Lung microvascular endothelial cell (primary cell): ENCODE results near the gene CHTF8. TPM values are rescaled to one million over a fixed set of nuclear protein-coding genes. Genes with fewer than 3 reads are reported as not detected.
"Not testable (repeated sequence)": the region's sequence is repeated elsewhere in the genome, so short reads cannot be mapped to it uniquely, and the experiment has no call there.

Source experiments
- DNase-seq, 2 donors: peaks; one replicate each; pipeline versions ENCODE4 v3.0.0 to v3.0.0-alpha.2; 2010; ENCODE audit warnings: low read depth in 2 of 2
- total RNA-seq: library from RNA; depleted of rRNA; stranded (reverse); fragments of >200 nt; gene quantifications from 2 replicates; pipeline ENCODE4 v1.2.1, GENCODE V29; 2014

Gene CHTF8
- total RNA-seq, 1 donor from 2014 or later: 62.3 TPM

DNA sequence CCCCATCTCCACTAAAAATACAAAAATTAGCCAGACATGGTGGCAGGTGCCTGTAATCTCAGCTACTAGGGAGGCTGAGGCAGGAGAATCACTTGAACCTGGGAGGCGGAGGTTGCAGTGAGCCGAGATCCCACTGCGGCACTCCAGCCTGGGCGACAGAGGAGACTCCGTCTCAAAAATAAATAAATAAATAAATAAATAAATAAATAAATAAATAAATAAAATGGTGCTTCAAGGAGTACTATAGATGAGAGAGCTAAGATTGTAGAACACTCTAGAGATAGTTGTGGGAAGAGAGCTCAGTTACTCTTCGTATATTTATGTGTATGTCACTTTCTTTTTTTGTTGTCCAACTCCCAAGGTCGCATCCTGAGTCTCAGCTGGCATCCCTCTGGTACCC is 7.1 kb upstream of the CHTF8 start:
- not testable (repeated sequence) for DNase-seq

DNA sequence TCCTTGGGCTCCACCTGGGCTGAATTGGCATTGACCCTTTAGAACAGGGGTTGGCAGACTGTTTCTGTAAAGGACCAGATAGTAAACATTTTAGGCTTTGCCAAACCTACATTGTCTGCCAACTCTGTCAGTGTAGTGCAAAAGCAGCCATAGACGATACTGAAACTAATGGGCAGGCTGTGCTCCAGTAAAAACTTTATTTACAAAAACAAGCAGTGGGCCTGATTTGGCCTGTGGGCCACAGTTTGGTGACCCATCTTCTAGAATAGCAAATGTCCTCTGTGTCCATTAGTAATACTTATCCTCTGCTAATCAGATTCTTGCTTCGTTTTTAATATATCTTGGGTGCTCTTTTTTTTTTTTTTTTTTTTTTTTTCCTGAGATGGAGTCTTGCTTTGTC is 6.2 kb upstream of the CHTF8 start:
- no peak for DNase-seq

DNA sequence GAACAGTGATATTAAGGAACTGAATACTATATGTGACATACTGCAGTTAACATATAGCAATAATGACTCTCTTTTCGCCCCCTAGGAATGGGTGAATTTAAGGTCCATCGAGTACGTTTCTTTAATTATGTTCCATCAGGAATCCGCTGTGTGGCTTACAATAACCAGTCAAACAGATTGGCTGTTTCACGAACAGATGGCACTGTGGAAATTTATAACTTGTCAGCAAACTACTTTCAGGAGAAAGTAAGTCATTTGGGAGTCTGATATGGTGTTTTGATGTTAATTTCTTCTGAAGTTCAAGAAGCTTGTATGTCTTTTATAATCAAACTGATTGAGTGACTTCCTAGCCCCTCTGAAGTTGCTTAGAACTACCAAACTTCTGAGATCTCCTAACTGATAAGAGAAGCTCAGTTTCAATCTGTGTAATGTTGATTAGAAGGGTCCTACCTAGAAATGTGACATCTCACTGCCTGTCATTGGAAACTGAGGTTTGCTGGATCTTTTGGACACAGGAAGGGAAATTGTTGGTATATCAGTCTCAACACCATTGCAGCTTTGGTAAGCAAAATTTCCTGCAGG is 1.1 kb upstream of the CHTF8 start:
- DNase-seq: no peak

DNA sequence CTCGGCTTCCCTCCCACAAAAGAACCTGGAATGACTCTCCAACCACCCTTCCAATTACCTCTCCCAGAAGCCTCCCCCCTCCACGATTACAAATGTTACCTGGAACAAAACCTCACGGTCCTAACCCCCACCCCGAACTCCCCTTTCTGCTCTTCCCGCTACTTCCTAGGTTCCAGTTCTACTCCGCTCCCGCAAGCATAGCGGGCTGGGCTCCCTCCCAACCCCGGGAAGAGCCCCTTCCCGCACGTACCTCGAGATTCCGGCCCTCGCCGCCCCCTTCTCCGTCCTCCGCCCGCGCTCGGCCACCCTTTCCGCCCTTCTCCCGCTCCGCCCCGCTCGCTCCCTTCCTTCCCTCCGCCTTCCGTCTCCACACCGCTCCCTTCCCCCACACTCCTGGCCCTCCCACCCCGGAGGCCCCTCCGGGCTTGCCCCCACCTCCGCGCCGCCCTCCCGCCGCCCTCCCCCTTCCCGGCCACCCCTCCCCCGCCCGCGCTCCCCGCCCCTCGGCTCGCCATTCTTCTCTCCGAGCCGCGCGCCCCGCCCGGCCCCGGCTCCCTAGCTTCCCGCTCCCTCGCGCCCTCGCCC is 457 bp downstream of the CHTF8 start:
- peak; percentile 79 to 80 for DNase-seq

DNA sequence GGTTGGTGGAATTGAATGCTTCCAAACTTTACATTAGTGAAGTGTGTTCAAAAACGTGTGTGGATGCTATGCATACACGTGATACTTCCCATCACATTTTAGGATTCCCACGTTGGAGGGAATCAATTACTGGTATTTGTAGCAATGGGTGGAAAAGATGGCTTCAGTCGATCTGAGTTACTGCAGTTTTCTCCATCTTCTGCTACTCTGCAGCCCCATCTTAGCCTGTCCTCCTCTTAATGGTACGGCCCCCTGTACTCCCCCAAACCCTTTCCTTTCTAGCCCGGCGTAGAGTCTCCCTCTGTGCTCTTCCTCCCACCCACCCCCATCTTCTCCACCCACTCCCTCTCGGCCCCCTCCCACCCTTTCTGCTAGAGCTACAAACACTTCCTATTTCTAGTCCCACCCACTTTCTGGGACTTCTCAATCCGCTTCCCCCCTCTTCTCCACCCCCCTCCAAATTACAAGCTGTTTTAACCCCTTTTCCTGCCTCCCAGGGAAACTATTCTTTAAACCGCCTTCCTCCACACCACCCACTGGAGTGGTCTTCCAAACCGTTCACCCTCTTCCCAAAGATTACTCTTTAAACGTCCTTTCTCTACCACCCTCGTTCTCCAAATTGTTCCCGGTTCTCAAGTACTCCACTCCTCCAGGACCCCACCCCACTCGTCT is 1.1 kb downstream of the CHTF8 start:
- peak in 1 of 2 donors; percentile 50 for DNase-seq

DNA sequence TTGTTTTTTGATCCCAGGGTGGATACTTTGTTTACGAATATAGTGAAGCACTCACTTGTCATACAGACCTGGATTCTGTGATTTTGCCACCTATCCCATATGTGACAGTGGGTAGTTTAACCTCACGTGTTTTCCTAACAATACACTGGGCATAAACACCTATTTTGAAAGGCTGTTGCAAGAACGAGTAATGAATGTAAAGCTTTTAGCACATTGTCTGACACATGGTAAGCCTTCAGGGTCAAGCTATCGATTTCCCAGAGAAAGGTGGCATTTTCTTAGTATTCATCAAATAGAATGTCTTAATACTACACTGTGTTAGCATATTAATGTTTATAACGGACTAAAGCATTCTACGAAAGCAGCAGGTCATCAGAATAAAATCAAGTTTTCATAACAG is 1.9 kb downstream of the CHTF8 start:
- DNase-seq: no peak

DNA sequence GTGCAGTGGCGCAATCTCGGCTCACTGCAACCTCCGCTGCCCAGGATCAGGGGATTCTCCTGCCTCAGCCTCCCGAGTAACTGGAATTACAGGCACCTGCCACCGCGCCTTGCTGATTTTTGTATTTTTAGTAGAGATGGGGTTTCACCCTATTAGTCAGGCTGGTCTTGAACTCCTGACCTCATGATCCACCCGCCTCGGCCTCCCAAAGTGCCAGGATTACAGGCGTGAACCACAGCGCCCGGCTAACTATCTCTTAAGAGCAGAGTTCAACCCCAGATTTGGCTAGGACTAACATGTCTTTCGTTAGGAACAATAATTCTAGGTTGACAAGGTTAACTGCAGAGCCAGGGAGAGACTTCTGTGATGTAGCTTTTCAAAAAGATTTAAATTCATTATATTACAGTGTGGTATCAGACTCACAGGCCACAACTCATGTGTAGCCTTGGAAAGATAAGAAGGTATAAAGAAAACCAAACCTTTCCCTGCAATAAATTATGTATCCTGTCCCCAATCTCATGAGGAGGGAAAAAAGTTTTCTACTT is 4.3 kb downstream of the CHTF8 start:
- no peak for DNase-seq

DNA sequence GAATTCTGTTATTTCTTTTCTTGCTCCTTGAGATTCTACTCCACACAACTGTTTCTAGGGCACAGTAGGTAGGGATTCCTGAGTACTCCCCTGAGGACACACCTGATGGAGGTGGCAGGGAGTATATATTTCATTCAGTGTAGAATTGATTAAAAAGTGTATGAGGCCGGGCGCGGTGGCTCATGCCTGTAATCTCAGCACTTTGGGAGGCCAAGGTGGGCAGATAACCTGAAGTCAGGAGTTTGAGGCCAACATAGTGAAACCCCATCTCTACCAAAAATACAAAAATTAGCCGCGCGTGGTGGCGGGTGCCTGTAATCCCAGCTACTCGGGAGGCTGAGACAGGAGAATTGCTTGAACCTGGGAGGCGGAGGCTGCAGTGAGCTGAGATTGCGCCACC is 5.6 kb downstream of the CHTF8 start:
- DNase-seq: not testable (repeated sequence)

DNA sequence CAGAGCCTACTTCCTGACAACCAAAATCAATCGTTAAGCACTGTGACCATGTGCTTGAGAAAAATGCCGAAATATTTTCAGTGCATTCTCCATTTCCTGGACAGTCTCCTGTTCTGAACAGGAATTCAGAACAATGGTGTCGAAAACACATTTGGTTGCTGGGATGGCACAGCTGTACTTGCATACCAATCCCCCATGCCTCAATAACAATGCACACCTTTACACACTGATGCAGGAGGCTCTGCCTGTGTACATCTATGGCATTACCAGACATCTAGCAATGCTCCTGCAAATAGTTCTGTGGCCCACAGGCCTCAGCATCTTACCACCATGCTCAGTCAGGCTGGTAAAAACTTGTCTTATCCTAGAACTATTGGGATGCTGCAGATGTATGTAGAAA is 6.2 kb downstream of the CHTF8 start:
- peak in 1 of 2 donors; percentile 75 for DNase-seq

DNA sequence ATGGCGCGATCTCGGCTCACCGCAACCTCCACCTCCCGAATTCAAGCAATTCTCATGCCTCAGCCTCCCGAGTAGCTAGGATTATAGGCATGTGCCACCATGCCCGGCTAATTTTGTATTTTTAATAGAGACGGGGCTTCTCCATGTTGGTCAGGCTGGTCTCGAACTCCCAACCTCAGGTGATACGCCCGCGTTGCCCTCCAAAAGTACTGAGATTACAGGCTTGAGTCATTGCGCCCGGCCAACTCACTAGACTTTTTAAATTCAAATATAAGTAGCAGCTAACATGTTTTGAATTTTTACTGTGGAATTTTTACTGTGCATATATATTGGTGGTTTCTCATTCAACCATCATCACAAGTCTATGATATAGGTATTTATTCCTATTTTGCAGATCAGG is 7.4 kb downstream of the CHTF8 start:
- DNase-seq: not testable (repeated sequence)

DNA sequence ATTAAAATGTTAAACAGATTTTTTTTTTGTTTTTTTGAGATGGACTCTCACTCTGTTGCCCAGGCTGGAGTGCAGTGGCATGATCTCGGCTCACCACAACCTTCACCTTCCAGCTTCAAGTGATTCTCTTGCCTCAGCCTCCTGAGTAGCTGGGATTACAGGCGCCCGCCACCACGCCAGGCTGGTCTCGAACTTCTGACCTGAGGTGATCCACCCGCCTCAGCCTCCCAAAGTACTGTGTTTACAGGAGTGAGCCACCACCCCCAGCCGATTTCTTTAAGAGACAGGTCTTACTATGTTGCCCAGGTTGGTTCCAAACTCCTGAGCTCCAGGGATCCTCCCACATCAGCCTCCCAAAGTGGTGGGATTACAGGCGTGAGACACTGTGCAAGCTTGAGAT is 8.0 kb downstream of the CHTF8 start:
- DNase-seq: not testable (repeated sequence)

DNA sequence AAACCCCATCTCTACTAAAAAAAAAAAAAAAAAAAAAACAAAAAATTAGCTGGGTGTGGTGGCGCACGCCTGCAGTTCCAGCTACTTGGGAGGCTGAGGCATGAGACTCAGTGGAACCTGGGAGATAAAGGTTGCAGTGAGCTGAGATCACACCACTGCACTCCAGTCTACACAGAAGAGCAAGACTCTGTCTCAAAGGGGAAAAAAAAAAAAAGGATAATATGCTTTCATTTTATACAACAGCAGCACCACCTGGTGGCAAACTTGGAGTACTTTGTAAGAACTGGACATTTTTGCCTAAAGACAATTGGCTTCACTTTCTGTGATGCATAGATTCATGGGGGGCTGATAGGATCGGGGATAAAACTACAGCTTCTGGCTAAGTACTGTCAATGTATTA is 8.5 kb downstream of the CHTF8 start:
- DNase-seq: peak; percentile 75 to 84

DNA sequence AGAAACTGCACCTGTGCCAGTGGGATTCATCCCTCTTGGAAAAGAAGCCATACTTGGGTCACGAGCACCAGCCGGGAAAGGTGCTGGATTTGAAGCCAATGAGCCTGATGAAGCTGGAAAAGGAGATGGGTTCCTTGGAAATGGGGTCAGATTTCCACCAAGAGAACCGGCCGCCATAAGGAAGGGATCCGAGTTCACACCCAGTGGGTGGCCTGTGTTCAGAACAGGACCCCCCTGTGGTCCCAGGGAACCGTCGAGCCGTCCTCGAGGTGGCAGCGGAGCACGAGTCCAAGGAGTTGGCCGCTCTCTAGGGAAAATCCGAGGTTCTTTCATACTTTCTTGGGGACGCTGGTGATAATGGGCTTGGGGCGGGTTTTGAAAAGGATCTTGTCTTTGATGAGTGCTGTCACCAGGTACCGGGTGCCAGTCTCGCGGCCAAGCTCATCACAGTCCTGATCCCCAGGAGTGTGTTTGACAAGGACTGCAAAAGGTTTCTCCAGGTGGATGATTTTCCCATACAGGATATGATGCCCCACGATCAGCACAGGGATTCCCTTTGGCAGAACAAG is 12.2 kb downstream of the CHTF8 start:
- DNase-seq: no peak

DNA sequence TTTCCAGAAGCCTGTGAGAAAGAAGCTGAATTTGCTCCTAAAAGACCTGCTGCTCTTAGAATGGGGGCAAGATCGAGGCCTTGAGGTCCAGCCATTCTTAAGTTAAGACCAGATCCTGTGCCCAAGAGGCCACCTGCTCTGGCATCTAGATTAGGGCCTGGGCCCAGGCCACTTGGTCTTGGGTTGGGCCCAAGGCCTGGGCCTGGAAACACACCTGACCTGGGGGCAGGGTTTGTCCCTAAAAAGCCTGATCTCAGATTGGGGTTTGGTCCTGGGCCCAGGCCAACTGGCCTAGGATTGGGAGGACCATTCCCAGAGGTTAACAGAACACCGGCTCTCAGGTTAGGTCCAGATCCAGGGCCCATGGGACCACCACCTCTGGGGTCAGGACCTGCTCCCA is 12.9 kb downstream of the CHTF8 start:
- DNase-seq: no peak

DNA sequence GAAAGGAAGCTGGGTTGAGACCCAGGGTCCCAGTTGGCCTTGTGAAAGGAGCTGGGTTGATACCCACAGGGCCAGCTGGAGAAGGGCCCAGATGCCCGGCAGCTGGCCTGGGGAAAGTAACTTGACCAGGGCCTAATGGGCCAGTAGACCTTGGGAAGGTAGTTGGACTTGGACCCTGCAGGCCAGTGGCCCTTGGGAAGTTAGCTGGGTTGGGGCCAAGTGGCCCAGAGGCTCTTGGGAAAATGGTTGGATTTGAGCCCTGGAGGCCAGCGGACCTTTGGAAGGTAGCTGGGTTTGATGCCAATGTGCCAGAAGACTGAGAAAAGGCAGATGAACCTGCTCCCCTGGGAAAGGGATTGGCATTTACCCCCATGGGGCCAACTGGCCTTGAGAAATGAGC is 13.4 kb downstream of the CHTF8 start:
- no peak for DNase-seq

DNA sequence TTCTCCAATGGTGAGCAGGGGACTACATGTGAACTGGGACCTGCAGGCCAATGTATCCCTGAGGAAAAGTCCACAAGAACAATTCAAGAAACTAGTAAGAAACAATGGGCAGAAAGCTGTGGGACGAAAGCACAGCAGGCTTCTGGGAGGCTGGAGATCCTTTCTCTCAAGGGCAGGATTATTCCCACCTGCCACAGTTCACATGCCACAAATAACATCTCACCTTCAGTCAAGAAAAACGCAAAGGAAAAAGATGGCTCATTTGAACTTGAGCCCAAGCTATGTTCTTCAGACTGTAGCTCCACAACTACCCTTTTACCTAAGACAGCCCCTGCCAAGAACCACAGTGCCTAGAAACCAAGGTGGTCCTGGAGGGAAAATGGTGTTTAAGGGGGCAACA is 13.9 kb downstream of the CHTF8 start:
- DNase-seq: no peak

DNA sequence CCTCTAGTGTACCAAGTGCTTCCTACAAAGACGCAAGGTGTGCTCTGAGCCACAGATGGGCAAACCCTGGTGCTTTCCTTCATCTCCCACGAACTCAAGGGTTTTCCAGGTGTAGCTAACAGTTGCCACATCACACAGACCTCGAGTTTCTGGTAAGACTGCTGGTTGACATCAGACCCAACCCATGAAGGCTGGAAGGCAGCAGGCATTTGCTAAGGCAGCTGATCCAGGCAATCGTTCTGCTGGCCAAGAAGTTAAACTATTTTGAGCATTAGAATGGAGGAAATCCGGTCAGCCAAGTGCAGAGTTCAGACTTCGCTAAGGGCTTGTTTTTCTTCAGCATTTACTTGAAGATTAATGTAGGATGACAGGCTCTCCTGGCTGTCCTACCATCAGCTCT is 15.5 kb downstream of the CHTF8 start:
- DNase-seq: peak in 1 of 2 donors; percentile 76

DNA sequence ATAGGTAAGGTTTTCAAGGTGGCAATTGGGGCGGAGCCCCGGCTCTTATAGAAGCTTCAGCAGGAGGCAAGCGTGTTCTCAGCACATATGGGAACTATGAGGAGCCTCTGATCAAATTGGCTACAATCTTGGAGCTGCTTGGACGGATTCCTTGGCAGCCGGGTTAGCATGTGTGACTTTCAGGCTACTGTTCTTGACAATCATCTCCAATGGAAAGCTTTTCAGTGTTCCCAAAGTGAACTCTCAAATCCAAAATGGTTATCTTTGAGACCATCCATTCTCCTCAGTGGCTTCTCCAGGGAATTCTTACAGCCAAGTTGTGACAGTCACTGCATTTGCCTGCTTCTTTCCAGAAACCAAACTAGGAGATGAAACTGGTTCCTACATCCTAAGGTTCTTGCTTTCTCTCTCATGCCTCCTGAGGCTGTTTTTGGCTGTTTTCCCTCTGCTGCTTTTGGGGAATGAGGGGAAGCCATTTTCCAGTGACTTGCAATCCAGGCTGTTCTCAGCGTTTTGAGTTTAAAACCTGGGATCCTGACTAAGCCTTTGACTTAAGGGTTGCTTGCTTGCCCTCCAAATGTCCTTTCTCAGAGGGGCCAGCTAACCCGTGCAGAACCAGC is 16.0 kb downstream of the CHTF8 start:
- DNase-seq: no peak

DNA sequence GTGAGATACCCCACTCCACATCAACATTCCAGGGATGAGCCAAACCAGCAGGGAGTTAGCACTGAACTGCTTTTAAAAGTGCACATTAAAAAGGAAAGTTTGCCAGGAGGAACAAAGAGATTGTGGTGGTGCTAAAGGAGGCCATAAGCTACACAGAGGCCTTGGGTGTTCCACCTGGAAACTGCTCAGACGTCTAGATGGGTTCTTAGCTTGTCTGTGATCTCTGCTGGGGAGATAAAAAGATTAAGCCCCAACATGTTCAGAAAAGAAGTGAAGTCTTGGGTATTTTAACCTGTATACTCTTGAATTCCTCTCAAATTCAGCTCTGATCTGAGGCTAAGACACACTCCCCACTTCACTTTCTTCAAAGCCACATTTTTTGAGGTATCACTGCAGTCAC is 16.6 kb downstream of the CHTF8 start:
- no peak for DNase-seq

DNA sequence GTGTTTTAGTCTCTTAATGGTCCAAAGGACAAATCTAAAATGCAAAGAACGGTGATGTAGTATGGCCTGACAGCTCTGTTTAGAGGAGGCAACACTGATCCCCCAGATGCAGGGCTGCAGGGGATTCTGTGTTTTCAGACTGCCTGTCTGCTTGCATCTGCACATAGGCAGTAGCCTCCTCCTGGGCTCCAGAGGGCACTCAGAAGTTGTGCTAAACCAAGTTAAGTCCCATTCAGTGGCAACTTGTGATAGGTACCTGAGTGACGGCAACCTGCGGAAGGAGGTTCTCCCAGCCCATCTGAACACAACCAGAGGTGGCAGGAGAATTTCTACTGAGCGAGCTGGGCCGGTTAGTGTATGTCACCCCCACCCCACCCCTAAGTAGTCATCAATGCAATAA is 17.0 kb downstream of the CHTF8 start:
- DNase-seq: no peak

DNA sequence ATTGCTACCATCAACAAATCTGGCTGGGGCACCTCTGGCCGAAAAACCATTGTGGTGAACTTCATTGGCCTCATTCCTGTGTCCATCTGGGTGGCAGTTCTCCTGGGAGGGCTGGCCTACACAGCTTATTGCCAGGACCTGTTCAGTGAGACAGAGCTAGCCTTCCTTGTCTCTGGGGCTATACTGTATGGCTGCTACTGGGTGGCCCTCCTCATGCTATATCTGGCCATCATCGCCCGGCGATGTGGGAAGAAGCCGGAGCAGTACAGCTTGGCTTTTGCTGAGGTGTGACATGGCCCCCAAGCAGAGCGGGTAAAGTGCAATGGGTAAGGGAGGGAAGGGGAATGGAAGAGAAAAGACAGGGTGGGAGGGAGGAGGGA is 17.4 kb downstream of the CHTF8 start:
- DNase-seq: no peak

DNA sequence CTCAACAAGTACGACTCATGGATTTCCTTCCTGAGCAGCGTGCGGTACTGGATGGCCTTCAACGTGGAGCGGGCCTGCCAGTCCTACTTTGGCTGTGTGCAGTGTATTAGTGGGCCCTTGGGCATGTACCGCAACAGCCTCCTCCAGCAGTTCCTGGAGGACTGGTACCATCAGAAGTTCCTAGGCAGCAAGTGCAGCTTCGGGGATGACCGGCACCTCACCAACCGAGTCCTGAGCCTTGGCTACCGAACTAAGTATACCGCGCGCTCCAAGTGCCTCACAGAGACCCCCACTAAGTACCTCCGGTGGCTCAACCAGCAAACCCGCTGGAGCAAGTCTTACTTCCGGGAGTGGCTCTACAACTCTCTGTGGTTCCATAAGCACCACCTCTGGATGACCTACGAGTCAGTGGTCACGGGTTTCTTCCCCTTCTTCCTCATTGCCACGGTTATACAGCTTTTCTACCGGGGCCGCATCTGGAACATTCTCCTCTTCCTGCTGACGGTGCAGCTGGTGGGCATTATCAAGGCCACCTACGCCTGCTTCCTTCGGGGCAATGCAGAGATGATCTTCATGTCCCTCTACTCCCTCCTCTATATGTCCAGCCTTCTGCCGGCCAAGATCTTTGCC is 17.9 kb downstream of the CHTF8 start:
- peak in 1 of 2 donors; percentile 32 for DNase-seq
